Measurements from ENCODE around the gene OR7G2. TPM values are rescaled to one million over a fixed set of nuclear protein-coding genes. Genes with fewer than 3 reads are reported as not detected.

Gene OR7G2
- total RNA-seq (2014; rRNA removed; shearing (Covaris generic)): not detected in 2 replicates

- DNase-seq (ENCODE audit: low spot score): no peak
Observed at GRCh38 chr19:9107375-9107774, at the start of gene OR7G2. Gene OR7G2 (minus strand): TSS chr19:9107475. CDS start chr19:9103243, 4,232 bp downstream.

- DNase-seq (ENCODE audit: low spot score): no peak
Observed at GRCh38 chr19:9156304-9156703, 49.0 kb upstream of the OR7G2 start.

- no peak for DNase-seq (ENCODE audit: low spot score)
Observed at GRCh38 chr19:9155591-9155990, 48.3 kb upstream of the OR7G2 start.

GRCh38 chr19:9151367-9151766 lies 44.1 kb upstream of the OR7G2 start:
- DNase-seq (ENCODE audit: low spot score): no peak

- DNase-seq (ENCODE audit: low spot score): no peak
Observed at GRCh38 chr19:9150650-9151049, 43.4 kb upstream of the OR7G2 start.

GRCh38 chr19:9149997-9150396 lies 42.7 kb upstream of the OR7G2 start:
- no peak for DNase-seq (ENCODE audit: low spot score)

- no peak for DNase-seq (ENCODE audit: low spot score)
Observed at GRCh38 chr19:9148697-9149096, 41.4 kb upstream of the OR7G2 start.

GRCh38 chr19:9146882-9147281 lies 39.6 kb upstream of the OR7G2 start:
- no peak for DNase-seq (ENCODE audit: low spot score)

- DNase-seq (ENCODE audit: low spot score): no peak
Observed at GRCh38 chr19:9144920-9145319, 37.6 kb upstream of the OR7G2 start.

- DNase-seq (ENCODE audit: low spot score): peak; percentile 87
Observed at GRCh38 chr19:9140159-9140874, 33.0 kb upstream of the OR7G2 start, which contains the start of gene ZNF317. Gene ZNF317 (plus strand): TSS chr19:9140397. CDS start chr19:9156017, 15,620 bp downstream.

GRCh38 chr19:9139609-9140158 lies 32.4 kb upstream of the OR7G2 start:
- DNase-seq (ENCODE audit: low spot score): no peak

GRCh38 chr19:9132422-9132821 lies 25.1 kb upstream of the OR7G2 start:
- DNase-seq (ENCODE audit: low spot score): no peak

- DNase-seq (ENCODE audit: low spot score): no peak
Observed at GRCh38 chr19:9130965-9131364, 23.7 kb upstream of the OR7G2 start.

GRCh38 chr19:9128171-9128570 lies 20.9 kb upstream of the OR7G2 start:
- DNase-seq (ENCODE audit: low spot score): peak; percentile 19

- DNase-seq (ENCODE audit: low spot score): no peak
Observed at GRCh38 chr19:9126900-9127405, 19.7 kb upstream of the OR7G2 start, which contains the start of gene OR7G3. Gene OR7G3 (minus strand): TSS chr19:9126950. CDS start chr19:9126950, 0 bp downstream.

GRCh38 chr19:9116547-9116946 lies 9.3 kb upstream of the OR7G2 start:
- no peak for DNase-seq (ENCODE audit: low spot score)

- DNase-seq (ENCODE audit: low spot score): no peak
Observed at GRCh38 chr19:9115307-9115813, 8.1 kb upstream of the OR7G2 start, which contains the start of gene OR7G1. Gene OR7G1 (minus strand): TSS chr19:9115763. CDS start chr19:9115763, 0 bp downstream.

- no peak for DNase-seq (ENCODE audit: low spot score)
Observed at GRCh38 chr19:9109959-9110358, 2.7 kb upstream of the OR7G2 start.

- no peak for DNase-seq (ENCODE audit: low spot score)
Observed at GRCh38 chr19:9086761-9087160, 20.5 kb downstream of the OR7G2 start, which contains the start of gene OR1M1. Gene OR1M1 (plus strand): TSS chr19:9087061. CDS start chr19:9093245, 6,184 bp downstream.

GRCh38 chr19:9078651-9079050 lies 28.6 kb downstream of the OR7G2 start:
- no peak for DNase-seq (ENCODE audit: low spot score)

GRCh38 chr19:9076901-9077300 lies 30.4 kb downstream of the OR7G2 start:
- no peak for DNase-seq (ENCODE audit: low spot score)

GRCh38 chr19:9075064-9075949 lies 32.0 kb downstream of the OR7G2 start:
- peak; percentile 98 for DNase-seq (ENCODE audit: low spot score)
